Stimulated activated CD4-positive, alpha-beta T cell treated with anti-CD3 and anti-CD28 coated beads, Interleukin-1b, Interleukin-23, amount 100 ng/mL, for 4 hours (primary cell): ENCODE data around the gene PLPP4.

Experiments used
- DNase-seq, 2 donors: peaks; one replicate each; pipeline ENCODE4 v3.0.0-alpha.2; 2020; ENCODE audit warnings: low read depth in 2 of 2

PLPP4 gene

GRCh38 chr10:120517196-120517595 is 60.2 kb downstream of the PLPP4 start:
- no peak for DNase-seq

GRCh38 chr10:120517881-120518484 is 61.0 kb downstream of the PLPP4 start:
- no peak for DNase-seq

- no peak for DNase-seq
Observed at GRCh38 chr10:120521880-120522279, 64.9 kb downstream of the PLPP4 start.

GRCh38 chr10:120527691-120528090 is 70.7 kb downstream of the PLPP4 start:
- DNase-seq, result no peak

- no peak for DNase-seq
Observed at GRCh38 chr10:120530699-120531098, 73.7 kb downstream of the PLPP4 start.

GRCh38 chr10:120538091-120538490 is 81.1 kb downstream of the PLPP4 start:
- DNase-seq, result no peak

- DNase-seq, result no peak
Observed at GRCh38 chr10:120539076-120539475, 82.0 kb downstream of the PLPP4 start.

- no peak for DNase-seq
Observed at GRCh38 chr10:120540486-120540885, 83.5 kb downstream of the PLPP4 start.

- no peak for DNase-seq
Observed at GRCh38 chr10:120541984-120542383, 85.0 kb downstream of the PLPP4 start.

GRCh38 chr10:120542591-120542990 is 85.6 kb downstream of the PLPP4 start:
- no peak for DNase-seq

GRCh38 chr10:120543291-120543690 is 86.3 kb downstream of the PLPP4 start:
- no peak for DNase-seq

- no peak for DNase-seq
Observed at GRCh38 chr10:120548210-120548609, 91.2 kb downstream of the PLPP4 start.

GRCh38 chr10:120552262-120552661 is 95.2 kb downstream of the PLPP4 start:
- no peak for DNase-seq

- no peak for DNase-seq
Observed at GRCh38 chr10:120553911-120554310, 96.9 kb downstream of the PLPP4 start.

- no peak for DNase-seq
Observed at GRCh38 chr10:120555436-120555835, 98.4 kb downstream of the PLPP4 start.

GRCh38 chr10:120555842-120556532 is 99.0 kb downstream of the PLPP4 start:
- DNase-seq, result no peak

- no peak for DNase-seq
Observed at GRCh38 chr10:120557311-120557710, 100.3 kb downstream of the PLPP4 start.

- no peak for DNase-seq
Observed at GRCh38 chr10:120559800-120560199, 102.8 kb downstream of the PLPP4 start.

GRCh38 chr10:120562956-120563355 is 105.9 kb downstream of the PLPP4 start:
- DNase-seq, result no peak

GRCh38 chr10:120570418-120570817 is 113.4 kb downstream of the PLPP4 start:
- DNase-seq, result no peak

GRCh38 chr10:120571266-120571665 is 114.2 kb downstream of the PLPP4 start:
- DNase-seq, result no peak

GRCh38 chr10:120572307-120572706 is 115.3 kb downstream of the PLPP4 start:
- DNase-seq, result no peak

- no peak for DNase-seq
Observed at GRCh38 chr10:120573355-120573754, 116.3 kb downstream of the PLPP4 start.

- no peak for DNase-seq
Observed at GRCh38 chr10:120574981-120575380, 118.0 kb downstream of the PLPP4 start.
